H54 (cell line): ENCODE results near the gene PIGQ.

Experiments used
- DNase-seq: peaks from one replicate; pipeline ENCODE4 v3.0.0; 2011; ENCODE audit warnings: low spot score, mixed read lengths; ENCODE audit not compliant: insufficient read length
- FAIRE-seq: peaks from 3 replicates; lab custom pipeline; 2011; peaks lifted over from hg19 to GRCh38; lab: Jason Lieb, UNC
- POLR2A ChIP-seq: IDR thresholded peaks from 2 replicates; pipeline ENCODE4 v1.6.1; 2011; ENCODE audit warnings: low read depth, mild to moderate bottlenecking, low read length

The PIGQ gene

DNA sequence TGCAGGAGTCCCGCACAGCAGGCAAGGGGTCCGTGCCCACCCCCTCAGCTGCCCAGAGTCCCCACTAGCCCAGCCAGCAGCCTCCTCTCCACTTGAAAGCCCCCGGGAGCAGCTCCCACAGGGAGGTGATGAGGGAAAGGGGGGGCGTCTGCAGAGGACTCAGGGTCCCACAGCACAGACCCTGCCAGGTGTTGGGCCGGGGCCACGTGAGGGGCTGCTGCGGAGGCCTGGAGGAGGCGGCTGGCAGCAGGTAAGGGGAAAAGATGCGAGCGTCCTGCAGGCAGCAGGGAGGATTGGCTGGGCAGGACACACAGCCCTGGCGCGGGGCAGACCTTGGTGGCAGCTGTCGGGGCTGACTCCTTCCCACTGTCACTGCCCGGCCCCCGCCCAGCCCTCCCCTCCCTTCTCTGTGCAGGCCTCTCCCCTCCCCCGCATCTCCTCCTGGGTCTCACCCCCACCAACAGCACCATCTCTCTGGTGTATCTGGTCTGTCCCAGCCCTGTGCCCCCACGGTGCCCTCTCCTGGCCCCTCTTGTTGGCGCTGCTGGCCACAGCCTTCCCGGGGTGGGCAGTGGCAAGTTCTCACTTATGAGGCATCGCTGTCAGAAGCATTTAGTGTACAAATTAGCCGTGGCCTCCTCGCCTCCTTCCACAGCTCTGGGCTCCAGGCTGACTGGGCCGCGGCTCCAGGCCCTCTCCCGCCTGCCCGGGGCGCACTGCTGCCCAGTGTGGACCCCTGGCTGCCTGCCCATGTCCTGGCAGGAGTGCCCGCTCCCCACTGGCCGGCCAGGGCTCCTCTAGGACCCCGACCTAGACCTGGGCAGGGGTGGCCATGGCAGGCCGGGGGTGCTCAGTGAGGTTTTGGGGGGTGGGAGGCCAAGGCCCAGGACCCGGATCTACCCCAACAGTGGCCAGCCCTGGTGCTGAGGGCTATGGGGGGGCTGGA lies 14.0 kb upstream of the PIGQ start:
- TF ChIP-seq POLR2A: no peak
- DNase-seq: no peak
- FAIRE-seq: no peak

DNA sequence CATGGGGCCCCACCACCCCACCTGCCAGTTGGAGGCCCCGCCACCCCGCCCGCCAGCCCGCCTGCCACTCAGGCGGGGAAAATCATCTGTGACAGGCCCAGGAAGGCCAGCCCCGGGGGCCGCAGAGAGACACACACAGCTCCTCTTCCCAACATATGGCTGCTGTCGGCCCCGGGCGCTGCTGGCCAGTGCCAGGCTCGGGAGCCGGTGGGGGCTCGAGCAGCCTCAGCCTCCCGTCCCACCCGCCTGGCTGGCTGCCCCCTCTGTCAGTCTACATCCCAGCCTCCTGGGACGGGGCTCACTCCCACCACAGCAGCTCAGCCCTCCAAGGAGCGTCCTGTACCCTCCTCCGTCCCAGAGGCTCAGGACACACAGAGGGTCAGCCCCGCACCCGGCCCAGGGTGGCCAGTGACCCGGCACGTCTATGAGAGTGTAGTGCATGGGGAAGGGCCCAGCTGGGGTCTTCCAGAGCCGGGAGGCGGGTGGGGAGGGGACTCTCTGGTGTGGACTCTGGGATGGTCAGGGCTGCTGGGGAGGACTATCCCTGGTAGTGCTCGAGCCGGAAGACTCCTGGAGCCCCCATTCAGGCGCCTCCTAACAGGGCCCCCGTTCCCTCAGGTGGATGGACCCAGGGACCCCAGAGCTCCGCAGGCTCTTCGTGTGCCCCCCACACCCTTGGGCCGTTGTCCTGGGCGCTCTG lies 13.1 kb upstream of the PIGQ start:
- no peak for FAIRE-seq
- DNase-seq: no peak
- no peak for TF ChIP-seq POLR2A

GRCh38 chr16:557463-558297 lies 12.1 kb upstream of the PIGQ start:
- FAIRE-seq: no peak
- no peak for TF ChIP-seq POLR2A
- no peak for DNase-seq

- no peak for TF ChIP-seq POLR2A
- DNase-seq (no peak), FAIRE-seq (no peak)
These were observed 11.3 kb upstream of the PIGQ start for GRCh38 chr16:558298-559020.

DNA sequence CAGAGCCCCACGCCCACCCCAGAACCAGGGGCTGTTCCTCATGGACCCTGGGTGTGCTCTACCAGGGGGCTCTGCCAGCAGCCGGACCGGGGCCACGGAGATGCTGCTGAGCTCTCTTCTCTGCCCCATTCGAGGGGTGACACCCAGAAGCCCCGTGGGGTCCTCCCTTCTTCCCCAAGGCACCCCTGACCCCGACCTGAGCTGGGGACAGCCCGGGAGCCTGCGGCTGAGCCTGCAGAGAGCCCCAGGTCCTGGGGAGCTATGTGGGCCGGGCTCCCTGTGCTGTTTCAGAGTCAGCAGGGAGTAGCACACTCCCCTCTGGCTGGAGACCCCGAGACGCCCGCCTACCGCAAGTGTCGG lies 10.8 kb upstream of the PIGQ start:
- FAIRE-seq: no peak
- no peak for DNase-seq
- TF ChIP-seq POLR2A: no peak

DNA sequence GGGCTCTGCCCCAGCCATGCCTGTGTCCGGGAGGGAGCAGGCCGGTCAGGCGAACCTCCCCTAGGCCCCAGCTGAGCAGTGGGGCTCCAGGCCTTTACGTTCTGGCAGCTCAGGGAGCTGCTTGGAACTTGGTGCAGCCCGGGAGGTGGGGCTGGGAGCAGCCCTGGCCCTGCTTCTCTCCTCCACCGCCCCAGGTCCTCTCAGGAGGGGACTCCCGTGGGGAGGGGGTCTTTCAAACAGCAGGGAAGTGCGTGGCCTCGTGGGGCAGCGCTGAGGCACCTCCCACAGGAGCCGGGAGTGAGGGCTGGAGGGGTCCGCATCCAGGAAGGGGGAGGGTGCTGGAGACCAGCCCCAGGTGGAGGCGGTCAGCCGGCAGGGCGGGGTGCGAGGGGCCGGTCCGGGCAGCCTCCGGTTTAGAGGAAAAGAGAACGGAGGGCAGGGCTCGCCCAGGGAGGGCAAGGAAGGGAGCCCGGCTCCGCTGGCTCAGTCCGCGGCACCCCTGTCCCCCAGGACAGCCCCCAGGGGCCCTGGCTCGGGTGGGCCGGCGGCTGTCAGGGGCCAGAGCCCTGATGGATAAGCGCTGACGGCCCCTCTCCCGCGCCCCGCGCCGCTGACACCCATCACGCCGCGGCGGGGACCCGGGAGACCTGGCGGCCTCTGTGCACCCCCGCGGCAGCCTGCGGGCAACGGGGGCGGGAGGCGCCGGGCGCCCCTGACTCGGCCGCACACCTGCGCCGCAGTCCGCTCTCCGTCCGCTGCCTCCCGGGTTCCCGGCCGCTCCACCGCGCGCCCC lies 10.2 kb upstream of the PIGQ start:
- no peak for FAIRE-seq

DNA sequence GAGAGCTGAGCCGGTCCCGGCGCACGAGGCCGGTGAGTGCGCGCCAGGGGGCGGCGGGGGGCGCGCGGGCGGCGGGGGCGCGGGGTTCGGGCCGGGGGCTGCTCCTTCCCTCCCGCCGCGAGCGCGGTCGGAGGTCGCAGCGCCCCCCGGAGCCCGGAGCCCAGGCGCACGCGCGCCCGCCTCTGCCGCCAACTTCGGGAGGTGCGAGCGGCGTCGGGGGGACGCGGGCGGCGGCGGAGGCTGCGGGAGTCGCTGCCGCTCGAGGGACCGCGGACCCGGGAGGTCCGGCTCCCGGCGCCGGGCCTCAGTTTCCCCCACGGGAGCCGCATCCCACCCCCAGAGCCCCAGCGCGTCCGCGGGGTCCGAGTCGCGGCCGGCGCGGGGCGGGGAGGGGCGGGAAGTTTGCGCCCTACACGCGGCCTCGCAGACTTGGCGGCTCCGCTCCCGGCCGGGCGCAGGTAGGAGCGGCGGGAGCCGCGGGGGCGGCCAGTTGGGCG lies 9.5 kb upstream of the PIGQ start, which contains the start of gene PRR35:
PRR35 (plus strand) TSS at position 191 of the 497 bp plus-strand sequence. CDS start 2,901 bp downstream, outside the sequence.
- no peak for DNase-seq
- no peak for FAIRE-seq
- TF ChIP-seq POLR2A: no peak

More for the DNA sequence above, 10.2 kb upstream of the PIGQ start:
- no peak for DNase-seq
- TF ChIP-seq POLR2A: no peak

DNA sequence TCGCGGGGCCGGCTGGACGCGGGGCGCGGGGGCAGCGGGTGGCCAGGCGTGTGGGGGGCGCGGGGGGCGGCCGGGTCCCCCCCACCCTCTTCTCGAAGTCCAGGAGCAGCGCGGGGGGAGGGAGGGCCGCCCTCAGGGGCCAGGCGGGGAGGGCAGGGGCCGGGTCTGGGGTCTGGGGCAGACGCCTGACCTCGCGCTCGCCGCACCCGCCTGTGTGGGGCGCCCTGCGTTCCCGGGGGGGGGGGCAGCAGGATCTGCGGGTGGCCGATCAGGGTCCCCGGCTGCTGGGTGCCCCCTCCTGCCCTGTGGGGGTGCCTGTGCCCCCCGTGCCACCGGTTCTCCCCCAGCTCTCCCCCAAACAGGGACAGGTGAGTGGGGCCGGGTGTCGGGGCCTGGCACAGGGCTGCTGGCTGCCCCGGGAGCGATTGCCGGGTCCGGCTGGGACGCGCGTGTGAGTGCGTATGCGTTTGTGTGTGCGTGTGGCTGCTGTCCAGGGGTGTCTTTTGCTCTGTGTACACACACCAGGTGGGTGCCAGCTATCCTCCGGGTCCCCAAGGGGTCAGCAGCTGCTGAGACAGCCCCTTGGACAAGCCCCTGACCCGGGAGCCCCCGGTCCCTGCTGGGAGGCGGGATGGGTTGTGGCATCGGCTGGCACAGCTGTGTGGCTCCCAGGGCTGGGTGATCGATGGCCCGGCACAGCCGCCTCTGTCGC lies 8.9 kb upstream of the PIGQ start:
- DNase-seq: no peak
- no peak for FAIRE-seq
- TF ChIP-seq POLR2A: no peak

- TF ChIP-seq POLR2A: no peak
- DNase-seq (no peak), FAIRE-seq (no peak)
These were observed 8.4 kb upstream of the PIGQ start for GRCh38 chr16:561413-561794.

GRCh38 chr16:561957-562938 lies 7.5 kb upstream of the PIGQ start:
- no peak for FAIRE-seq
- no peak for DNase-seq
- TF ChIP-seq POLR2A: no peak

DNA sequence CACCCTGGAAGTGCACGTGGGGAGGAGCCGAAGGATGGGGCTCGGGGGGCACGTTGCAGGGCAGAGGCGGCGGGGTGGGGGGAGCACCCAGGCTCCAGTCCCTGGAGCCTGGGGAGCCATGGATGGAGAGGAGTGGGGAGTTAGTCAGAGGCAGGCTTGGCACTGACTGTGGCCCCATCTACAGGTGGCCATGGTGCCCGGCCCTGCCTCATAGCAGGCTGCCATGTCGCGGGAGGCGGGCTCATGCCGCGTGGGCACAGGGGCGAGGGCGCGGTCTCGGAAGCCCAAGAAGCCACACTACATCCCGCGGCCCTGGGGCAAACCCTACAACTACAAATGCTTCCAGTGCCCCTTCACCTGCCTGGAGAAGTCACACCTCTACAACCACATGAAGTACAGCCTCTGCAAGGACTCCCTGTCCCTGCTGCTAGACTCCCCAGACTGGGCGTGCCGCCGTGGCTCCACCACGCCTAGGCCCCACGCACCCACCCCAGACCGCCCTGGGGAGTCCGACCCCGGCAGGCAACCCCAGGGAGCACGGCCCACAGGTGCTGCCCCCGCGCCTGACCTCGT lies 6.6 kb upstream of the PIGQ start:
- FAIRE-seq: no peak
- DNase-seq: no peak
- no peak for TF ChIP-seq POLR2A
